Measurements from ENCODE around the gene KHNYN. TPM values are rescaled to one million over a fixed set of nuclear protein-coding genes. Genes with fewer than 3 reads are reported as not detected.

The KHNYN gene
- total RNA-seq, 2 experiments from 2014 or later = 50.8 to 57.5 TPM

DNA sequence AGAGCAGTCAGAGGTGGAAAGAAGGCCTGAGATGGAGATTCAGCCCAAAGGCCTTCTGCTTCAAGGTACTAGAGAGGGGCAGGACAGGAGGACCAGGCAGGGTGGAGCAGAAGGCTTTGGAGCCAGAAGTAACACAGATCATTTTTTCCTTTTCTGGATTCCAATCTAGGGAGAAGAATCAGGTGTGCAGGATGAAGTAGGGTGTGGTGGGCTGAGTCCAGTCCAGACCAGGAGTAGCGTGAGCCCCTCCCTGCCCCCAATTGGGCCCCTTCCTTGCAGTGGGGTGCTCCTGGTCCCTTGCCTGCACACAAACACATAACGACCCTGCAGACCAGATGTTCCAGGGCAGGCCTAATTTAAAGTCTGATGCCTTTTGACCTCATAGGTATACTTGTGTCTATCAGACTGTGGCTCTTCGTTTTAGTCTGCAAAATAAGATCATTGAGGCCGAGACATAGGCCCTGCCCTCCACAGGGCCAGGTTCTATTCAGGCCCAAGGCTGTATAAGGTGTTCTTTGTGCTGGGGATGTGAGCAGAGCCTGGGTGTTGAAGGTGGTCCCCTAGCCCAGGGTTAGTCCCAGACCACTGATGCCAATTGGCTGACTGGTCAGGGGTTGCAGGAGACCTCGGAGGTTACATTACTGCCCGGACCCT, 32.0 kb upstream of the KHNYN start:
- no TSS peak for BruUV-seq (replicated peaks)
- Histone ChIP-seq H4K20me1 (ENCODE audit: insufficient read depth, low read length) (no peaks in the 10 kb centered on the region), H3K4me2 (ENCODE audit: low read length) (no peak overlapping the region), H3K36me3 (ENCODE audit: insufficient read depth, low read length) (no peaks in the 10 kb centered on the region), H3K4me3 (ENCODE audit: low read depth, low read length, poor library complexity, severe bottlenecking) (no peak overlapping the region), H3K9me3 (ENCODE audit: low read length) (no peaks in the 10 kb centered on the region), H3K27ac (ENCODE audit: low read depth, low read length, poor library complexity, severe bottlenecking) (no peak overlapping the region), H3K79me2 (ENCODE audit: insufficient read depth, low read depth, low read length) (no peaks in the 10 kb centered on the region), H2AFZ (ENCODE audit: low read length) (no peak overlapping the region), H3K9me2 (ENCODE audit: insufficient read depth, low read length) (no peaks in the 10 kb centered on the region), H3K4me1 (ENCODE audit: insufficient read depth, low read length, poor library complexity, severe bottlenecking) (no peaks in the 10 kb centered on the region)
- CTCF ChIA-PET (ENCODE audit: unreplicated experiment) = no interaction called here
- TF ChIP-seq EZH2phosphoT487 (IDR thresholded peaks at IDR 0.05; ENCODE audit: borderline replicate concordance, low read depth, low read length) = no peak
- TF ChIP-seq, protein P1, sequence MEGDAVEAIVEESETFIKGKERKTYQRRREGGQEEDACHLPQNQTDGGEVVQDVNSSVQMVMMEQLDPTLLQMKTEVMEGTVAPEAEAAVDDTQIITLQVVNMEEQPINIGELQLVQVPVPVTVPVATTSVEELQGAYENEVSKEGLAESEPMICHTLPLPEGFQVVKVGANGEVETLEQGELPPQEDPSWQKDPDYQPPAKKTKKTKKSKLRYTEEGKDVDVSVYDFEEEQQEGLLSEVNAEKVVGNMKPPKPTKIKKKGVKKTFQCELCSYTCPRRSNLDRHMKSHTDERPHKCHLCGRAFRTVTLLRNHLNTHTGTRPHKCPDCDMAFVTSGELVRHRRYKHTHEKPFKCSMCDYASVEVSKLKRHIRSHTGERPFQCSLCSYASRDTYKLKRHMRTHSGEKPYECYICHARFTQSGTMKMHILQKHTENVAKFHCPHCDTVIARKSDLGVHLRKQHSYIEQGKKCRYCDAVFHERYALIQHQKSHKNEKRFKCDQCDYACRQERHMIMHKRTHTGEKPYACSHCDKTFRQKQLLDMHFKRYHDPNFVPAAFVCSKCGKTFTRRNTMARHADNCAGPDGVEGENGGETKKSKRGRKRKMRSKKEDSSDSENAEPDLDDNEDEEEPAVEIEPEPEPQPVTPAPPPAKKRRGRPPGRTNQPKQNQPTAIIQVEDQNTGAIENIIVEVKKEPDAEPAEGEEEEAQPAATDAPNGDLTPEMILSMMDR (conservative IDR thresholded peaks at IDR 0.05; ENCODE audit: low read length) = no peak
- no peak for DNase-seq (ENCODE audit: low spot score)
- POLR2A ChIA-PET = no interaction called here
- intact Hi-C loops (cut with micrococcal nuclease; ENCODE audit: unreplicated experiment) = no loop called here

DNA sequence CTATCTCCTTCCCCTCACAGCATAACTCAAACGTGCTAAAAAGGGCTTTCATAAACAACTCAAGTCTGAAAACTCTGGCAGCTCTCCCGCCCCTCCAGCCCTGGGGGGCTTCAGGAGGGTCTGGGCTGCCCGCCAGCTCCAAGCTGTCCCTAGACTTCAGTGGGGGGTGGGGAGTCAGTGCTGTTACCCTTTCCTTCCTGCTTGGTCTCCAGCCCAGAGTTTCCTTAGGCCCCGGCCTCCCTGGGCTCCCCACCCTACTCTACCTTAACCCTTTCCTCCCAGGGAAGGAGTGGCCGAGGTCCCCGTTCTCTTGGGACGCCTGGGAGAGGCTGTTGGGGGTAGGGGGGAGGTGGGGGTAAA, 31.5 kb upstream of the KHNYN start:
- Histone ChIP-seq H3K4me3 (ENCODE audit: low read depth, low read length, poor library complexity, severe bottlenecking) (no peak overlapping the region), H3K4me2 (ENCODE audit: low read length) (no peak overlapping the region), H3K36me3 (ENCODE audit: insufficient read depth, low read length) (no peaks in the 10 kb centered on the region), H3K27ac (ENCODE audit: low read depth, low read length, poor library complexity, severe bottlenecking) (no peak overlapping the region), H4K20me1 (ENCODE audit: insufficient read depth, low read length) (no peaks in the 10 kb centered on the region), H3K79me2 (ENCODE audit: insufficient read depth, low read depth, low read length) (no peaks in the 10 kb centered on the region), H3K4me1 (ENCODE audit: insufficient read depth, low read length, poor library complexity, severe bottlenecking) (no peaks in the 10 kb centered on the region), H3K9me2 (ENCODE audit: insufficient read depth, low read length) (no peaks in the 10 kb centered on the region), H2AFZ (ENCODE audit: low read length) (no peak overlapping the region), H3K9me3 (ENCODE audit: low read length) (no peaks in the 10 kb centered on the region)
- DNase-seq (ENCODE audit: low spot score) = no peak
- ChIA-PET POLR2A (no interaction called here), CTCF (ENCODE audit: unreplicated experiment) (no interaction called here)
- no peak for TF ChIP-seq EZH2phosphoT487 (IDR thresholded peaks at IDR 0.05; ENCODE audit: borderline replicate concordance, low read depth, low read length)
- TF ChIP-seq, protein P1 (conservative IDR thresholded peaks at IDR 0.05; ENCODE audit: low read length) = no peak
- no TSS peak for BruUV-seq (replicated peaks)
- intact Hi-C loops (cut with micrococcal nuclease; ENCODE audit: unreplicated experiment) = no loop called here

DNA sequence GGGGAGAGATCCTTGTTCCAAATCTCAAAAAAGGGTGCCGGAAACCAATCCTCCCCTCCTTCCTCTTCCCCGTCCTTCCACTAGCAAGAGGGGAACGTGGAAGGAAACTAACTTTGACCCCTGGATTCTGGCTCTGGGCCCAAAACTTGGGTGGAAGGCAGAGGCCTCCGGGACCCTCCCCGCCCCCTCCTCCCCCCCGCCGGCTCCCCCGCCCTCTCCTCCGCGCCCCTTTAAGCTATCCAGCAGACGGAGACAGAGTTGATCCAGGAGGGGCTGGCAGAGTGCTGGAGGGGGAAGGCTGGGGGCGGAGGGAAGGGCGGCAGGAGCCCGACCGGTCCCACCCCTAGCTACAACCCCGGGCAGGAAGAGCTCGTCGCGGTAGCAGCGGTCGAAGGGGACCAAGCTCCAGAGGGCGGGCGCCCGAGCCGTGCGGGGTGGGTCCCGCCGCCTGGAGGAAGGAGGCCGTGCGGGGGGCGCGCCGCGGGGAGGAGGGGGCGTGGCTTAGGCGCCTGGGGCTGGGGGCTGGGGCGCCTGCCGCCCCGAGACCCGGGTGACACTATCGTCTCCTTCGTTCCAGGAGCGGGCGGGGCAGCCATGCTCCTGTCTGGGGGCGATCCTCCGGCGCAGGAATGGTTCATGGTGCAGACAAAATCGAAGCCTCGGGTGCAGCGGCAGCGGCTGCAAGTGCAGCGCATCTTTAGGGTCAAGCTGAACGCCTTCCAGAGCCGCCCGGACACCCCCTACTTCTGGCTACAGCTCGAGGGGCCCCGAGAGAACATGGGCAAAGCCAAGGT, 30.9 kb upstream of the KHNYN start, which contains the start of gene NYNRIN:
NYNRIN (plus strand) TSS at position 351 of the 794 bp plus-strand sequence; CDS start at position 595, 244 bp downstream.
- ChIA-PET CTCF (ENCODE audit: unreplicated experiment) (no interaction called here), POLR2A (no interaction called here)
- H3K4me2 ChIP-seq (ENCODE audit: low read length) = peak within 1 kb of the TSS; percentile 53; the same call in 1 of the 2 replicates
- DNase-seq (ENCODE audit: low spot score) = no peak
- H3K9me3 ChIP-seq (ENCODE audit: low read length) = no peaks in the 10 kb centered on the region
- no peaks in the 10 kb centered on the region for H3K36me3 ChIP-seq (ENCODE audit: insufficient read depth, low read length)
- no peak within 1 kb of the TSS for H2AFZ ChIP-seq (ENCODE audit: low read length)
- no peak within 1 kb of the TSS for H3K27ac ChIP-seq (ENCODE audit: low read depth, low read length, poor library complexity, severe bottlenecking)
- no TSS peak for BruUV-seq (replicated peaks)
- H4K20me1 ChIP-seq (ENCODE audit: insufficient read depth, low read length) = no peaks in the 10 kb centered on the region
- intact Hi-C loops (cut with micrococcal nuclease; ENCODE audit: unreplicated experiment) = no loop called here
- H3K4me3 ChIP-seq (ENCODE audit: low read depth, low read length, poor library complexity, severe bottlenecking) = no peak within 1 kb of the TSS
- no peaks in the 10 kb centered on the region for H3K4me1 ChIP-seq (ENCODE audit: insufficient read depth, low read length, poor library complexity, severe bottlenecking)
- H3K79me2 ChIP-seq (ENCODE audit: insufficient read depth, low read depth, low read length) = no peaks in the 10 kb centered on the region
- TF ChIP-seq EZH2phosphoT487 (IDR thresholded peaks at IDR 0.05; ENCODE audit: borderline replicate concordance, low read depth, low read length) = no peak
- TF ChIP-seq, protein P1 (conservative IDR thresholded peaks at IDR 0.05; ENCODE audit: low read length) = no peak
- H3K9me2 ChIP-seq (ENCODE audit: insufficient read depth, low read length) = no peaks in the 10 kb centered on the region
